ENCODE measurements around the gene PLD5.
"Not testable (repeated sequence)": the region's sequence is repeated elsewhere in the genome, so short reads cannot be mapped to it uniquely, and the experiment has no call there.

Gene PLD5

GRCh38 chr1:242133796-242134195 is 390.7 kb downstream of the PLD5 start:
- DNase-seq: no peak

- DNase-seq: no peak
Observed at GRCh38 chr1:242133351-242133750, 391.1 kb downstream of the PLD5 start.

GRCh38 chr1:242132121-242132817 is 392.2 kb downstream of the PLD5 start:
- no peak for DNase-seq

GRCh38 chr1:242128951-242129502 is 395.5 kb downstream of the PLD5 start:
- DNase-seq: no peak

GRCh38 chr1:242120432-242120831 is 404.1 kb downstream of the PLD5 start:
- no peak for DNase-seq

- no peak for DNase-seq
Observed at GRCh38 chr1:242100921-242101320, 423.6 kb downstream of the PLD5 start.

GRCh38 chr1:242097283-242097682 is 427.2 kb downstream of the PLD5 start:
- DNase-seq: not testable (repeated sequence)

- DNase-seq: no peak
Observed at GRCh38 chr1:242093116-242093515, 431.4 kb downstream of the PLD5 start.

GRCh38 chr1:242089911-242090310 is 434.6 kb downstream of the PLD5 start:
- DNase-seq: no peak

GRCh38 chr1:242088875-242089274 is 435.6 kb downstream of the PLD5 start:
- no peak for DNase-seq

GRCh38 chr1:242086706-242087105 is 437.8 kb downstream of the PLD5 start:
- no peak for DNase-seq

- no peak for DNase-seq
Observed at GRCh38 chr1:242086093-242086492, 438.4 kb downstream of the PLD5 start.

- DNase-seq: no peak
Observed at GRCh38 chr1:242083742-242084141, 440.8 kb downstream of the PLD5 start.

- no peak for DNase-seq
Observed at GRCh38 chr1:242081446-242081845, 443.1 kb downstream of the PLD5 start.

- DNase-seq: no peak
Observed at GRCh38 chr1:242065813-242066212, 458.7 kb downstream of the PLD5 start.

GRCh38 chr1:242062271-242062670 is 462.2 kb downstream of the PLD5 start:
- no peak for DNase-seq

- DNase-seq: no peak
Observed at GRCh38 chr1:242059976-242060375, 464.5 kb downstream of the PLD5 start.

GRCh38 chr1:242058582-242058981 is 465.9 kb downstream of the PLD5 start:
- not testable (repeated sequence) for DNase-seq

- DNase-seq: not testable (repeated sequence)
Observed at GRCh38 chr1:242058181-242058580, 466.3 kb downstream of the PLD5 start.

- DNase-seq: no peak
Observed at GRCh38 chr1:242057745-242058115, 466.8 kb downstream of the PLD5 start.

GRCh38 chr1:242056988-242057744 is 467.3 kb downstream of the PLD5 start:
- no peak for DNase-seq

- no peak for DNase-seq
Observed at GRCh38 chr1:242055749-242056320, 468.7 kb downstream of the PLD5 start.

- DNase-seq: no peak
Observed at GRCh38 chr1:242043165-242043564, 481.3 kb downstream of the PLD5 start.

GRCh38 chr1:242034392-242034791 is 490.1 kb downstream of the PLD5 start:
- DNase-seq: no peak

Data from activated naive CD4-positive, alpha-beta T cell treated with anti-CD3 and anti-CD28 coated beads, Interleukin-2, amount 50 U/mL, for 16 hours (primary cell).